Lower lobe of right lung (tissue), 2 donors: ENCODE results near the gene ZNF398. TPM values are rescaled to one million over a fixed set of nuclear protein-coding genes. Genes with fewer than 3 reads are reported as not detected.

Experiments used
- ATAC-seq, 2 donors: fragments of 200-7000 bp; cut with Tn5 transposase; one replicate each; pipeline ENCODE4 v1.9.1; 2020 to 2022; ENCODE audit warnings: mild to moderate bottlenecking in 2 of 2, moderate library complexity in 2 of 2
- DNase-seq: peaks from one replicate; pipeline ENCODE4 v3.0.0-alpha.2; 2020
- H3K27ac ChIP-seq: fragments of 200-600 bp; one replicate; pipeline ENCODE4 v1.8.0; 2022
- H3K27me3 ChIP-seq: fragments of 200-600 bp; one replicate; pipeline ENCODE4 v1.8.0; 2022; ENCODE audit warnings: low read depth
- H3K36me3 ChIP-seq: fragments of 200-600 bp; one replicate; pipeline ENCODE4 v1.8.0; 2022; ENCODE audit warnings: mild to moderate bottlenecking
- H3K4me1 ChIP-seq: fragments of 200-600 bp; one replicate; pipeline ENCODE4 v1.8.0; 2022
- H3K4me3 ChIP-seq: fragments of 200-600 bp; one replicate; pipeline ENCODE4 v1.8.0; 2022; ENCODE audit warnings: mild to moderate bottlenecking
- H3K9me3 ChIP-seq: fragments of 200-600 bp; one replicate; pipeline ENCODE4 v1.8.0; 2022
- intact Hi-C: fragments of 100-400 bp; cut with DNase I; formaldehyde crosslinking; loops from one replicate; pipeline ENCODE4 v1.11.0; 2022
- total RNA-seq: library from RNA; stranded (reverse); fragmentation: NEBNext Ultra II Directional; extraction: Animal tissue kit (Norgen Biotek cat#: 25700); gene quantifications from one replicate; pipeline ENCODE4 v1.2.1, GENCODE V29; 2021
- TF ChIP-seq, protein P1 (sequence below): fragments of 200-600 bp; IDR thresholded peaks from one replicate; pipeline ENCODE4 v1.8.0; 2022; ENCODE audit warnings: antibody characterized with exemption, mild to moderate bottlenecking
- donor health status: DM: no; HTN: yes; CAD: no; lungs with severe emphysema.

ZNF398 gene
- total RNA-seq, 1 donor from 2014 or later, result 13.2 TPM

DNA sequence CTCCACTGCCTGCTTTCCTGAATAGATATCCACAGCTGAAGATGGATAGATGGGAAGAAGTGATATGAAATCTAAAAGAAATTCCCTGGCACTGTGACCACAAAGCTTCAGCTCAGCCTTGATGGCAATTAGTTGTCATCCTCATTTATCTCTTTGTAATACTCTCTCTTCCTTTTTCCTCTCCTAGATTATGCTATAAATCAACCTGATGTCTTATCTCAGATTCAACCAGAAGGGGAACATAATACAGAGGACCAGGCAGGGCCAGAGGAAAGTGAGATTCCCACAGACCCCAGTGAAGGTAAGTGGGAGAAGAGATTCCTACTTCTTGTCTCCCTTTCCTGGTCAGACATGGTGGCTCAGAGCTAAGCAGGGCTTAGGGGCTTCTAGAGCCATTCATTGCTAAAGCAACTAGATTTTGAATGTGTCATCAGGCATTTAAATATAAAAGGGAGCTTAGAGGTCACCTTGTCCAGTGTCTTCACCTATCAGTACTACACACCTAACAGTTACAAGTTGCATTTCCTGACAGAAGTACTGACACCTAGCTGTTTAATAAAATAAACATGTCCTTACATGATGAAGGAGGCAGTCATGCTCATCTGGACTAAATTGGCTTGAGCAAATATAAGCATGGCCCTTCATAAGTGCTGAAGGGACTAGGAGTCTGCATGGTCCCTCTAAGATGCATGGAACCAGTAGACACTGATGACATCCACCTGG lies 19.5 kb downstream of the ZNF398 start:
- no peak for DNase-seq
- Histone ChIP-seq H3K9me3 (no peaks in the 10 kb centered on the region), H3K4me3 (no peak overlapping the region), H3K4me1 (peaks cover 3% of the 10 kb centered on the region), H3K36me3 (peaks cover 88% of the 10 kb centered on the region), H3K27me3 (no peaks in the 10 kb centered on the region), H3K27ac (no peak overlapping the region)
- TF ChIP-seq, protein P1, sequence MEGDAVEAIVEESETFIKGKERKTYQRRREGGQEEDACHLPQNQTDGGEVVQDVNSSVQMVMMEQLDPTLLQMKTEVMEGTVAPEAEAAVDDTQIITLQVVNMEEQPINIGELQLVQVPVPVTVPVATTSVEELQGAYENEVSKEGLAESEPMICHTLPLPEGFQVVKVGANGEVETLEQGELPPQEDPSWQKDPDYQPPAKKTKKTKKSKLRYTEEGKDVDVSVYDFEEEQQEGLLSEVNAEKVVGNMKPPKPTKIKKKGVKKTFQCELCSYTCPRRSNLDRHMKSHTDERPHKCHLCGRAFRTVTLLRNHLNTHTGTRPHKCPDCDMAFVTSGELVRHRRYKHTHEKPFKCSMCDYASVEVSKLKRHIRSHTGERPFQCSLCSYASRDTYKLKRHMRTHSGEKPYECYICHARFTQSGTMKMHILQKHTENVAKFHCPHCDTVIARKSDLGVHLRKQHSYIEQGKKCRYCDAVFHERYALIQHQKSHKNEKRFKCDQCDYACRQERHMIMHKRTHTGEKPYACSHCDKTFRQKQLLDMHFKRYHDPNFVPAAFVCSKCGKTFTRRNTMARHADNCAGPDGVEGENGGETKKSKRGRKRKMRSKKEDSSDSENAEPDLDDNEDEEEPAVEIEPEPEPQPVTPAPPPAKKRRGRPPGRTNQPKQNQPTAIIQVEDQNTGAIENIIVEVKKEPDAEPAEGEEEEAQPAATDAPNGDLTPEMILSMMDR, result no peak
- intact Hi-C loops, result no loop called here
- no peak for ATAC-seq

- TF ChIP-seq, protein P1, result no peak
- no peaks in the 10 kb centered on the region for H3K27me3 ChIP-seq
- no peaks in the 10 kb centered on the region for H3K4me1 ChIP-seq
- no peaks in the 10 kb centered on the region for H3K9me3 ChIP-seq
- no peak for DNase-seq
- ATAC-seq, result peak; percentile 67 to 78
- H3K27ac ChIP-seq, result no peak overlapping the region
- peaks cover 89% of the 10 kb centered on the region for H3K36me3 ChIP-seq
- no peak overlapping the region for H3K4me3 ChIP-seq
- intact Hi-C loops, result no loop called here
These were observed 24.8 kb downstream of the ZNF398 start for GRCh38 chr7:149171892-149172533.

DNA sequence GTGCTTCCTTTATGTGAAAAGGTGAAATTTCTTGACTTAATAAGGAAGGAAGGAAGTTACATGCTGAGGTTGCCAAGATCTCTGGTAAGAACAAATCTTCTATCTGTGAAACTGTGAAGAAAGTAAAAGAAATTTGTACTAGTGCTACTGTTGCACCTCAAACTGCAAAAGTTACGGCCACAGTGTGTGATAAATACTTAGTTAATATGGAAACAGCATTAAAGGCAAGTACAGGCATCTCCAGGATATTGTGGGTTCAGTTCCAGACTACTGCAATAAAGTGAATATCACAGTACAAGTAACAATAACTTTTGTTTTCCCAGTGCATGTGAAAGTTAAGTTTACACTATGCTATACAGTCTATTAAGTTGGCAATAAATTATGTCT lies 25.3 kb downstream of the ZNF398 start:
- DNase-seq (no peak), ATAC-seq (no peak)
- Histone ChIP-seq H3K36me3 (peaks cover 89% of the 10 kb centered on the region), H3K27me3 (no peaks in the 10 kb centered on the region), H3K4me3 (no peak overlapping the region), H3K9me3 (no peaks in the 10 kb centered on the region), H3K4me1 (no peaks in the 10 kb centered on the region), H3K27ac (no peak overlapping the region)
- TF ChIP-seq, protein P1, result no peak
- intact Hi-C loops, result no loop called here

GRCh38 chr7:149175150-149175549 lies 27.9 kb downstream of the ZNF398 start:
- intact Hi-C loops, result no loop called here
- DNase-seq, result no peak
- peaks cover 89% of the 10 kb centered on the region for H3K36me3 ChIP-seq

DNA sequence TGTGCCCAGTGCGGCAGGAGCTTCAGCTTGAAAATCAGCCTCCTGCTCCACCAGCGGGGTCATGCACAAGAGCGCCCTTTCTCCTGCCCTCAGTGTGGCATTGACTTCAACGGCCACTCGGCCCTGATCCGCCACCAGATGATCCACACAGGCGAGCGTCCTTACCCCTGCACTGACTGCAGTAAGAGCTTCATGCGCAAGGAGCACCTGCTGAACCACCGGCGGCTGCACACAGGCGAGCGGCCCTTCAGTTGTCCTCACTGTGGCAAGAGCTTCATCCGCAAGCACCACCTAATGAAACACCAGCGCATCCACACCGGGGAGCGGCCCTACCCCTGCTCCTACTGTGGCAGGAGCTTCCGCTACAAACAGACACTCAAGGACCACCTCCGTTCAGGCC lies 32.0 kb downstream of the ZNF398 start:
- H3K27ac ChIP-seq, result no peak overlapping the region
- TF ChIP-seq, protein P1, result no peak
- H3K9me3 ChIP-seq, result no peaks in the 10 kb centered on the region
- H3K4me3 ChIP-seq, result no peak overlapping the region
- ATAC-seq, result no peak
- H3K27me3 ChIP-seq, result no peaks in the 10 kb centered on the region
- intact Hi-C loops, result no loop called here
- peaks cover 74% of the 10 kb centered on the region for H3K36me3 ChIP-seq
- no peaks in the 10 kb centered on the region for H3K4me1 ChIP-seq
- no peak for DNase-seq

More at GRCh38 chr7:149175150-149175549, 27.9 kb downstream of the ZNF398 start:
- ATAC-seq, result no peak
- H3K4me3 ChIP-seq, result no peak overlapping the region
- H3K4me1 ChIP-seq, result no peaks in the 10 kb centered on the region
- no peak overlapping the region for H3K27ac ChIP-seq
- TF ChIP-seq, protein P1, result no peak
- H3K9me3 ChIP-seq, result no peaks in the 10 kb centered on the region
- H3K27me3 ChIP-seq, result no peaks in the 10 kb centered on the region
